ENCODE data around the gene KBTBD13.

KBTBD13 gene

GRCh38 chr15:65100442-65100841, 23.9 kb downstream of the KBTBD13 start:
- Histone ChIP-seq H4K20me1 (ENCODE audit: insufficient read depth, low read length, poor library complexity, severe bottlenecking) (no peaks in the 10 kb centered on the region), H3K9me2 (replicated peaks; ENCODE audit: low read depth, low read length) (no peaks in the 10 kb centered on the region), H3K4me2 (ENCODE audit: low read depth, low read length, poor library complexity, severe bottlenecking) (no peak overlapping the region), H3K79me2 (ENCODE audit: insufficient read depth, low read length) (no peaks in the 10 kb centered on the region), H3F3A (ENCODE audit: low read depth) (no peaks in the 10 kb centered on the region), H3K27me3 (ENCODE audit: insufficient read depth, low read length, poor library complexity, severe bottlenecking) (no peaks in the 10 kb centered on the region), H3K9ac (ENCODE audit: low read depth, low read length, poor library complexity, severe bottlenecking) (no peak overlapping the region), H3K4me3 (ENCODE audit: low read length, poor library complexity, severe bottlenecking) (no peak overlapping the region), H3K4me1 (ENCODE audit: insufficient read depth, low read length, poor library complexity, severe bottlenecking) (no peaks in the 10 kb centered on the region), H2AFZ (ENCODE audit: low read length) (no peak overlapping the region), H3K9me3 (ENCODE audit: insufficient read depth, low read depth, low read length) (no peaks in the 10 kb centered on the region), H3K36me3 (ENCODE audit: insufficient read depth, low read length) (peaks cover 3% of the 10 kb centered on the region; the same call in 1 of the 2 replicates)
- TF ChIP-seq EZH2phosphoT487 (IDR thresholded peaks at IDR 0.05; ENCODE audit: borderline replicate concordance) (no peak), CTCF (conservative IDR thresholded peaks at IDR 0.05; ENCODE audit: low read length) (no peak)

- H3K79me2 ChIP-seq (ENCODE audit: insufficient read depth, low read length) = no peaks in the 10 kb centered on the region
- no peak overlapping the region for H3K4me3 ChIP-seq (ENCODE audit: low read length, poor library complexity, severe bottlenecking)
- H3K9me3 ChIP-seq (ENCODE audit: insufficient read depth, low read depth, low read length) = no peaks in the 10 kb centered on the region
- no peak overlapping the region for H2AFZ ChIP-seq (ENCODE audit: low read length)
- H3K4me2 ChIP-seq (ENCODE audit: low read depth, low read length, poor library complexity, severe bottlenecking) = no peak overlapping the region
- no peaks in the 10 kb centered on the region for H3K4me1 ChIP-seq (ENCODE audit: insufficient read depth, low read length, poor library complexity, severe bottlenecking)
- peaks cover 8% of the 10 kb centered on the region; the same call in 1 of the 2 replicates for H3K36me3 ChIP-seq (ENCODE audit: insufficient read depth, low read length)
- no peak overlapping the region for H3K9ac ChIP-seq (ENCODE audit: low read depth, low read length, poor library complexity, severe bottlenecking)
- no peaks in the 10 kb centered on the region for H3K9me2 ChIP-seq (replicated peaks; ENCODE audit: low read depth, low read length)
- H4K20me1 ChIP-seq (ENCODE audit: insufficient read depth, low read length, poor library complexity, severe bottlenecking) = no peaks in the 10 kb centered on the region
- no peaks in the 10 kb centered on the region for H3F3A ChIP-seq (ENCODE audit: low read depth)
- TF ChIP-seq EZH2phosphoT487 (IDR thresholded peaks at IDR 0.05; ENCODE audit: borderline replicate concordance) (no peak), CTCF (conservative IDR thresholded peaks at IDR 0.05; ENCODE audit: low read length) (peak; percentile 96)
- H3K27me3 ChIP-seq (ENCODE audit: insufficient read depth, low read length, poor library complexity, severe bottlenecking) = no peaks in the 10 kb centered on the region
Measured at GRCh38 chr15:65101411-65101890, 24.9 kb downstream of the KBTBD13 start.

- Histone ChIP-seq H3K4me2 (ENCODE audit: low read depth, low read length, poor library complexity, severe bottlenecking) (no peak overlapping the region), H3K4me3 (ENCODE audit: low read length, poor library complexity, severe bottlenecking) (no peak overlapping the region), H3K4me1 (ENCODE audit: insufficient read depth, low read length, poor library complexity, severe bottlenecking) (no peaks in the 10 kb centered on the region), H3K36me3 (ENCODE audit: insufficient read depth, low read length) (peaks cover 8% of the 10 kb centered on the region; the same call in 1 of the 2 replicates), H3F3A (ENCODE audit: low read depth) (no peaks in the 10 kb centered on the region), H3K9me2 (replicated peaks; ENCODE audit: low read depth, low read length) (no peaks in the 10 kb centered on the region), H3K9ac (ENCODE audit: low read depth, low read length, poor library complexity, severe bottlenecking) (no peak overlapping the region), H2AFZ (ENCODE audit: low read length) (no peak overlapping the region), H3K9me3 (ENCODE audit: insufficient read depth, low read depth, low read length) (no peaks in the 10 kb centered on the region), H3K79me2 (ENCODE audit: insufficient read depth, low read length) (no peaks in the 10 kb centered on the region), H3K27me3 (ENCODE audit: insufficient read depth, low read length, poor library complexity, severe bottlenecking) (no peaks in the 10 kb centered on the region), H4K20me1 (ENCODE audit: insufficient read depth, low read length, poor library complexity, severe bottlenecking) (no peaks in the 10 kb centered on the region)
- no peak for TF ChIP-seq EZH2phosphoT487 (IDR thresholded peaks at IDR 0.05; ENCODE audit: borderline replicate concordance)
- TF ChIP-seq CTCF (conservative IDR thresholded peaks at IDR 0.05; ENCODE audit: low read length) = no peak
Measured at GRCh38 chr15:65101891-65102708, 25.6 kb downstream of the KBTBD13 start.
